ENCODE measurements around the gene FIGLA. TPM values are rescaled to one million over a fixed set of nuclear protein-coding genes. Genes with fewer than 3 reads are reported as not detected.

FIGLA gene
- total and polyA plus RNA-seq, 2 donors (not counting 1 experiment from before 2014, with no cell fraction given) = not detected

DNA sequence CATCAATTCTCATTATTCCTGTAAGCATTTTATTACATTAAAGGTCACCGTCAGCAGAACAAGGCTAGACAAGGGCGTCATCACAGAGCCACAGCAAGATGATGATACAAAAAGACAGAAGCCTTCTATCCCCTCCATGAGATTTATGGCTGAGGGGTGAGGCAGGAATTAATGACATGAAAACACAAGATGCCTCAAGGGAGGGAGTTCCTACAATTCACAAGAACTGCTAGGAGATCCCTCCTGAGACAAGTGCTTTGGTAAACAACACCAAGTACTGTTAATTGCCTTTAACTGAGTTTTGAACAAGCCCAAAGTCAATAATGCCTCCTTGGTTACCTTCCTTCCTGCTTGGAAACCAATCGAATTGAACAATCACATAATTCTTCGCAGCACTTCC is 36.5 kb downstream of the FIGLA start:
- Mint-ChIP-seq H3K27me3 (peaks cover 9% of the 10 kb centered on the region), H3K9me3 (ENCODE audit: insufficient read depth) (no peaks in the 10 kb centered on the region), H3K4me1 (peaks cover 7% of the 10 kb centered on the region), H3K4me3 (no peak overlapping the region), H3K27ac (no peak overlapping the region)
- Histone ChIP-seq H3K27ac (ENCODE audit: low read length in 2 of 2) (no peak overlapping the region), H3K9ac (ENCODE audit: low read length) (no peak overlapping the region), H3K4me1 (ENCODE audit: control insufficient read depth in 2 of 2, insufficient read depth in 2 of 2, low read length in 2 of 2) (no peaks in the 10 kb centered on the region), H3K4me3 (ENCODE audit: control extremely low read depth in 1 of 5, extremely low read depth in 1 of 5, insufficient read depth in 1 of 5, low read depth in 2 of 5, low read length in 4 of 5) (no peak overlapping the region), H3K27me3 (replicated peaks in 1 of 4; ENCODE audit: control extremely low read depth in 1 of 4, control insufficient read depth in 3 of 4, insufficient read depth in 4 of 4, low read length in 3 of 4) (peaks cover 0 to 5% (median 0%) of the 10 kb centered on the region in 4 experiments), H4K20me1 (ENCODE audit: control insufficient read depth, insufficient read depth, low read length, poor library complexity, severe bottlenecking) (peaks cover 53% of the 10 kb centered on the region), H2AFZ (ENCODE audit: insufficient read depth, low read depth, low read length, poor library complexity, severe bottlenecking) (no peak overlapping the region), H3K36me3 (replicated peaks in 1 of 2; ENCODE audit: control extremely low read depth in 1 of 2, control insufficient read depth in 1 of 2, extremely low read depth in 1 of 2, insufficient read depth in 2 of 2, low read length in 1 of 2) (peaks cover 0 to 2% of the 10 kb centered on the region in 2 experiments), H3K4me2 (replicated peaks; ENCODE audit: low read depth, low read length, poor library complexity, severe bottlenecking) (no peak overlapping the region), H3K9me3 (ENCODE audit: control extremely low read depth in 1 of 3, control insufficient read depth in 2 of 3, insufficient read depth in 1 of 3, low read length in 2 of 3) (no peaks in the 10 kb centered on the region), H3K79me2 (ENCODE audit: control insufficient read depth, insufficient read depth, low read length) (peaks cover 35% of the 10 kb centered on the region)
- WGBS (ENCODE audit: insufficient coverage) = 73% methylated on average over 2 of the region's 4 CpGs
- DNase-seq = no peak
- ChIA-PET POLR2A (no interaction called here), CTCF (no interaction called here)
- intact Hi-C loops (cut with micrococcal nuclease) = no loop called here
- TF ChIP-seq, protein P1, sequence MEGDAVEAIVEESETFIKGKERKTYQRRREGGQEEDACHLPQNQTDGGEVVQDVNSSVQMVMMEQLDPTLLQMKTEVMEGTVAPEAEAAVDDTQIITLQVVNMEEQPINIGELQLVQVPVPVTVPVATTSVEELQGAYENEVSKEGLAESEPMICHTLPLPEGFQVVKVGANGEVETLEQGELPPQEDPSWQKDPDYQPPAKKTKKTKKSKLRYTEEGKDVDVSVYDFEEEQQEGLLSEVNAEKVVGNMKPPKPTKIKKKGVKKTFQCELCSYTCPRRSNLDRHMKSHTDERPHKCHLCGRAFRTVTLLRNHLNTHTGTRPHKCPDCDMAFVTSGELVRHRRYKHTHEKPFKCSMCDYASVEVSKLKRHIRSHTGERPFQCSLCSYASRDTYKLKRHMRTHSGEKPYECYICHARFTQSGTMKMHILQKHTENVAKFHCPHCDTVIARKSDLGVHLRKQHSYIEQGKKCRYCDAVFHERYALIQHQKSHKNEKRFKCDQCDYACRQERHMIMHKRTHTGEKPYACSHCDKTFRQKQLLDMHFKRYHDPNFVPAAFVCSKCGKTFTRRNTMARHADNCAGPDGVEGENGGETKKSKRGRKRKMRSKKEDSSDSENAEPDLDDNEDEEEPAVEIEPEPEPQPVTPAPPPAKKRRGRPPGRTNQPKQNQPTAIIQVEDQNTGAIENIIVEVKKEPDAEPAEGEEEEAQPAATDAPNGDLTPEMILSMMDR (IDR thresholded peaks at IDR 0.05) = no peak
- TF ChIP-seq EZH2 (IDR thresholded peaks at IDR 0.05; ENCODE audit: borderline replicate concordance, insufficient read depth, low read depth, low read length, poor library complexity, severe bottlenecking) = no peak
- ATAC-seq (ENCODE audit: low read depth) = no peak

DNA sequence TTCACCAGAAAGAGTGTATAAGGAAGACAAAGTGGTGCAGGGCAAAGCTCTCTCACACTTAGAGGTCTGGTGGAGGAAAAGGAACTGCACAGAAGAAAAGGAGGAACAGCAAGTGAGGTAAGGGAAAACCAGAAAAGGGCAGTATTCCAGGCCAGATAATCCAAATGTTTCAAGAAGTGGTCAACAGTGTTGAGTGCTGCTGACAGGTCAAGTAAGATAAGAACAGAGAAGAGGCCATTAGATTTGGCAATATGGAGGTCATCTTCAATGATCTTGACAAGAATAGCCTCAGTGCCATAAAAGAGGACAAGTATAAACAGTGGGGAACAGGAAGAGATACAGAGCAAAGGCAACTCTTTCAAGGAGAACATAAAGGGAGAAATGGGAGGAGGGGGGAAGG is 37.4 kb downstream of the FIGLA start:
- Histone ChIP-seq H2AFZ (ENCODE audit: insufficient read depth, low read depth, low read length, poor library complexity, severe bottlenecking) (no peak overlapping the region), H3K36me3 (replicated peaks in 1 of 2; ENCODE audit: control extremely low read depth in 1 of 2, control insufficient read depth in 1 of 2, extremely low read depth in 1 of 2, insufficient read depth in 2 of 2, low read length in 1 of 2) (peaks cover 0 to 2% of the 10 kb centered on the region in 2 experiments), H3K9ac (ENCODE audit: low read length) (no peak overlapping the region), H3K4me3 (ENCODE audit: control extremely low read depth in 1 of 5, extremely low read depth in 1 of 5, insufficient read depth in 1 of 5, low read depth in 2 of 5, low read length in 4 of 5) (no peak overlapping the region), H3K27me3 (replicated peaks in 1 of 4; ENCODE audit: control extremely low read depth in 1 of 4, control insufficient read depth in 3 of 4, insufficient read depth in 4 of 4, low read length in 3 of 4) (peaks cover 0 to 5% (median 0%) of the 10 kb centered on the region in 4 experiments), H3K79me2 (ENCODE audit: control insufficient read depth, insufficient read depth, low read length) (peaks cover 29% of the 10 kb centered on the region), H3K27ac (ENCODE audit: low read length in 2 of 2) (no peak overlapping the region), H3K4me1 (ENCODE audit: control insufficient read depth in 2 of 2, insufficient read depth in 2 of 2, low read length in 2 of 2) (no peaks in the 10 kb centered on the region), H3K4me2 (replicated peaks; ENCODE audit: low read depth, low read length, poor library complexity, severe bottlenecking) (no peak overlapping the region), H3K9me3 (ENCODE audit: control extremely low read depth in 1 of 3, control insufficient read depth in 2 of 3, insufficient read depth in 1 of 3, low read length in 2 of 3) (no peaks in the 10 kb centered on the region), H4K20me1 (ENCODE audit: control insufficient read depth, insufficient read depth, low read length, poor library complexity, severe bottlenecking) (peaks cover 60% of the 10 kb centered on the region)
- ChIA-PET CTCF (interaction anchor here (0.9 kb wide), 1 partner anchor 17 kb away, joined by 3 read pairs; no protein-coding TSS in a partner anchor), POLR2A (no interaction called here)
- H3K4me3 Mint-ChIP-seq = no peak overlapping the region
- ATAC-seq (ENCODE audit: low read depth) = no peak
- no peaks in the 10 kb centered on the region for H3K9me3 Mint-ChIP-seq (ENCODE audit: insufficient read depth)
- no peak overlapping the region for H3K27ac Mint-ChIP-seq
- H3K27me3 Mint-ChIP-seq = peaks cover 9% of the 10 kb centered on the region
- H3K4me1 Mint-ChIP-seq = peaks cover 11% of the 10 kb centered on the region
- intact Hi-C loops (cut with micrococcal nuclease) = no loop called here
- TF ChIP-seq, protein P1 (IDR thresholded peaks at IDR 0.05) = no peak
- TF ChIP-seq EZH2 (IDR thresholded peaks at IDR 0.05; ENCODE audit: borderline replicate concordance, insufficient read depth, low read depth, low read length, poor library complexity, severe bottlenecking) = no peak
- DNase-seq = no peak

All from B cell (primary cell).